Upper lobe of left lung (tissue), 4 donors: Measurements from ENCODE around the gene SRL.
A peak's percentile ranks its signal among the peaks of the same experiment; 100 is the strongest.

Experiments used
- CTCF ChIP-seq, 6 experiments: fragments of 450-650 bp in 4 of 6; fragments of 200-600 bp in 2 of 6; sonication (generic) in 2 of 6; IDR thresholded peaks; one replicate each; pipeline ENCODE4 v1.5.1; 2016 to 2019; ENCODE audit warnings: antibody characterized with exemption in 6 of 6
- EP300 ChIP-seq, 4 donors: sonication (generic); formaldehyde crosslinking; IDR thresholded peaks; one replicate each; pipeline ENCODE4 v1.5.1; 2017; ENCODE audit warnings: antibody characterized with exemption in 4 of 4, control low read depth in 2 of 4
- POLR2A ChIP-seq, 4 donors: fragments of 450-650 bp; IDR thresholded peaks; one replicate each; pipeline ENCODE4 v1.5.1; 2016 to 2017; ENCODE audit warnings: antibody characterized with exemption in 4 of 4, mild to moderate bottlenecking in 2 of 4
- POLR2AphosphoS5 ChIP-seq, 2 donors: sonication (generic); formaldehyde crosslinking; IDR thresholded peaks; one replicate each; pipeline ENCODE4 v1.5.1; 2017; ENCODE audit warnings: antibody characterized with exemption in 2 of 2

- TF ChIP-seq CTCF (IDR thresholded peaks at IDR 0.05) (peak in 1 of 6 experiments; percentile 11), POLR2A (IDR thresholded peaks at IDR 0.05) (no peak), EP300 (IDR thresholded peaks at IDR 0.05) (no peak), POLR2AphosphoS5 (IDR thresholded peaks at IDR 0.05) (no peak)
These were observed 81.0 kb downstream of the SRL start for GRCh38 chr16:4160658-4161430.
